GM10266 (cell line): ENCODE measurements around the gene BCAS1.

Experiments used
- DNase-seq: peaks from one replicate; pipeline ENCODE4 v3.0.0; 2012; ENCODE audit errors: extremely low spot score
- TF ChIP-seq, protein P1 (sequence below): IDR thresholded peaks from 2 replicates; pipeline ENCODE4 v1.5.1; 2012; ENCODE audit warnings: mild to moderate bottlenecking, low read depth; ENCODE audit not compliant: control insufficient read depth, insufficient read depth; ENCODE audit errors: missing control alignments

Gene BCAS1

DNA sequence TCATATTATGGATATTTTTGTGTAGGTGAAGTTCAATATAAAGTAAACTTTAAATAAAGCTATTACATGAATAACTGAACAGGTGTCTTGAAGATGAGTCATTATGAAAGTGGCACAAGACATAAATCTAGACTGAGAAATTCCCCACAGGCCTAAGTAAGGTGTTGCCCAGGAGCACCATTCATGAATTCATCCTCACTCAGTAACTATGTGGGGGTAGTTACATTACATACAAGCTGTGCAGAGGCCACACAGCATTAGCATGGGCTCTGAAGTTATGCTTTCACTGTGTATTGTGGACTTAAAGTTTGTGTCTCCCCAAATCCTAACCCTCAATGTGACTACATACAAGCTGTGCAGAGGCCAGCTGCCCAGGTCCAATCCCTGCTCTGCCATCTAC is 65.9 kb downstream of the BCAS1 start:
- TF ChIP-seq, protein P1, sequence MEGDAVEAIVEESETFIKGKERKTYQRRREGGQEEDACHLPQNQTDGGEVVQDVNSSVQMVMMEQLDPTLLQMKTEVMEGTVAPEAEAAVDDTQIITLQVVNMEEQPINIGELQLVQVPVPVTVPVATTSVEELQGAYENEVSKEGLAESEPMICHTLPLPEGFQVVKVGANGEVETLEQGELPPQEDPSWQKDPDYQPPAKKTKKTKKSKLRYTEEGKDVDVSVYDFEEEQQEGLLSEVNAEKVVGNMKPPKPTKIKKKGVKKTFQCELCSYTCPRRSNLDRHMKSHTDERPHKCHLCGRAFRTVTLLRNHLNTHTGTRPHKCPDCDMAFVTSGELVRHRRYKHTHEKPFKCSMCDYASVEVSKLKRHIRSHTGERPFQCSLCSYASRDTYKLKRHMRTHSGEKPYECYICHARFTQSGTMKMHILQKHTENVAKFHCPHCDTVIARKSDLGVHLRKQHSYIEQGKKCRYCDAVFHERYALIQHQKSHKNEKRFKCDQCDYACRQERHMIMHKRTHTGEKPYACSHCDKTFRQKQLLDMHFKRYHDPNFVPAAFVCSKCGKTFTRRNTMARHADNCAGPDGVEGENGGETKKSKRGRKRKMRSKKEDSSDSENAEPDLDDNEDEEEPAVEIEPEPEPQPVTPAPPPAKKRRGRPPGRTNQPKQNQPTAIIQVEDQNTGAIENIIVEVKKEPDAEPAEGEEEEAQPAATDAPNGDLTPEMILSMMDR = no peak
- DNase-seq = peak; percentile 19

DNA sequence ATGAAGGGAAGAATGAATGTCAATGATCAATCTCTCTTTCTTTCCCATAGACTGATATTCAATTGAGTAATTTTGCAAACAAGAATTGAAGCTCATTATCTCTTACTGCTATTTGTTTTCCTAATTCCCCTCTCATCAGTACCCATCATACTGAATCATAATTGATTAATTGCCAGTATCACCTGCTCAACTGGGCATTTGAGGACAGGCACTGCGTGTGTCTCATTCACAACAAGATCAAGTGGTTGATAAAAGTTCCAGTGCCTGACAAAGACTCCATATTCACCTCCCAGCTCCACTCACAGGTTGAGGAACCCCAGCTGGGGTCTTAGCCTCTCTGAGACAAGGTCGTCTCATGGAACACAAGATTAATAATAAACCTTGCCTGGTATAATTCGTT is 67.7 kb downstream of the BCAS1 start:
- TF ChIP-seq, protein P1 = no peak
- DNase-seq = no peak

DNA sequence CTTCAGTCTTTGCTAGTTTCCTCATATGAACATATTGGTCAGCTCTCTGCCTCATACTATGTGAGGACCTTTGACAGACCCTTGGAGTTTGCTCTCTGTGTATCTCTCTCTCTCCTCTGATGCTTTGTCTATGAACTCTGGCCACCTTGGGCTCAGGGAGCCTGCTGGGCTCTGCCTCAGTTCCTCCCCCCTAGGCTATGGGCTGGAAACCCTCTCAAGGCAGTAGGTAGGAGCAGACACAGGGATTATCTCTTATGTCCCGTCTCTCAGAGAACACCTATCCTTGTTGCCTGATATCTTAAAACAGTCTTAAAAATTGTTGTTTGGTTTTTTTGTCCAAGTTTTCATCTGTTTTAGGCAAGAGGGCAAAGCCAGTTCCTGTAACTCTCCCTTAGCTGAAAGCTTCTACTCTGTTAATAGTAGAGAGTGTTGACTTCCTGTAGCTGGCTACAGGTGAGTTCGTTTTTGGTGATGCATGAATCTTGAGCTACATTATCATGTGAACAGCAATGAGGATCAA is 68.3 kb downstream of the BCAS1 start:
- no peak for DNase-seq
- TF ChIP-seq, protein P1 = no peak

DNA sequence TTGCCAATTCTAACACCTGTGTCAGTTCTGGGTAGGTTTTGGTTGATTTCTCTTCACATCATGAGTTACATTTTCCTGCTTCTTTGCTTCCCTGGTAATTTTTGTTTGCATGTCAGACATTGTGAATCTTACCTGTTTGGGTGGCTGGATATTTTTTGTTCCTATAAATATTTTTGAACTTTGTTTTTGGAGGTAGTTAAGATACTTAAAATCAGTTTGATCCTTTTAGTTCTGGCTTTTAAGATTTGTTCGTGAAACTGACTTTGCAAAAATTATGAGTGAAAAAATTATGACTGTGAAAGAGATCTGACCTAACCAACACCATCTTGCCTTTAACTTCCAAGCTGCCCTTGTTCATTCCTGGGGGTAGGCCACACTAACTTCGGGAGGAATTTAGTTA is 69.5 kb downstream of the BCAS1 start:
- TF ChIP-seq, protein P1 = no peak
- DNase-seq = no peak

DNA sequence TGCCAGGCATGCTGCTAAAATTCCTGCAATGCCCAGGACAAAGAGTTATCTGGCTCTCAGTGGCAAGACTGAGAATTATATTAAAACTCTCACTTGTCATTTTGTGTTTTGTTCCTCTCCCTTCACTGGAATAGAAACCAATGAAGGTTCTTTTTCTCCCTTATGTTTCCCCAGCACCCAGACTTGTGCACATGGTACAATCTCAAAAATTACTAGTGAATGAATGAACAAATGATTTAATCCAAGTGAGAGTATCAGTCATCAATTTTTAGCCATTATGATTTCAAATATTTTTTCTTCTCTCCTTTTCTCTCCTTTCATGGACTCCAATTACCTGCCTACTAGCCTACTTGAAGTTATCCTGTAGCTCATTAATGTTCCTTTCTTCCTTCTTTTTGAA is 70.1 kb downstream of the BCAS1 start:
- TF ChIP-seq, protein P1 = no peak

DNA sequence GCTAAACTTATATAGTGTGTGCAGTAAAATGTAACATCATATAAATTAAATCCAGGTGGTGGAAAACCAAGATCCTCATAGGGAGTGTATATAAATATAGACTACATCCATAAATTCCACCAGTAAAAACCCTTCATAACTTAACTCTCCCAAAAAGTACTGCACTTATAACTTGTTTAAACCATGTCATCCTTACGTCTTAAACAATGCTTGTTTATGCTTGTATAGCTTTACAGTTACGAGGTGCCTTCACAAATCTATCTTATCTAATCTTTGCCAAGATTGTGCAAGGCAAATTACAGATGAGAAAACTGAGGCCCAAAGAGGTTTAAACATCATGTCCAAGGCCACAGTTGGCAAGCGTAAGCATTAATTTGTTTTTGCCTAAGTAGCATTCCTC is 71.3 kb downstream of the BCAS1 start:
- TF ChIP-seq, protein P1 = no peak

More for the DNA sequence above, 70.1 kb downstream of the BCAS1 start:
- DNase-seq = no peak

DNA sequence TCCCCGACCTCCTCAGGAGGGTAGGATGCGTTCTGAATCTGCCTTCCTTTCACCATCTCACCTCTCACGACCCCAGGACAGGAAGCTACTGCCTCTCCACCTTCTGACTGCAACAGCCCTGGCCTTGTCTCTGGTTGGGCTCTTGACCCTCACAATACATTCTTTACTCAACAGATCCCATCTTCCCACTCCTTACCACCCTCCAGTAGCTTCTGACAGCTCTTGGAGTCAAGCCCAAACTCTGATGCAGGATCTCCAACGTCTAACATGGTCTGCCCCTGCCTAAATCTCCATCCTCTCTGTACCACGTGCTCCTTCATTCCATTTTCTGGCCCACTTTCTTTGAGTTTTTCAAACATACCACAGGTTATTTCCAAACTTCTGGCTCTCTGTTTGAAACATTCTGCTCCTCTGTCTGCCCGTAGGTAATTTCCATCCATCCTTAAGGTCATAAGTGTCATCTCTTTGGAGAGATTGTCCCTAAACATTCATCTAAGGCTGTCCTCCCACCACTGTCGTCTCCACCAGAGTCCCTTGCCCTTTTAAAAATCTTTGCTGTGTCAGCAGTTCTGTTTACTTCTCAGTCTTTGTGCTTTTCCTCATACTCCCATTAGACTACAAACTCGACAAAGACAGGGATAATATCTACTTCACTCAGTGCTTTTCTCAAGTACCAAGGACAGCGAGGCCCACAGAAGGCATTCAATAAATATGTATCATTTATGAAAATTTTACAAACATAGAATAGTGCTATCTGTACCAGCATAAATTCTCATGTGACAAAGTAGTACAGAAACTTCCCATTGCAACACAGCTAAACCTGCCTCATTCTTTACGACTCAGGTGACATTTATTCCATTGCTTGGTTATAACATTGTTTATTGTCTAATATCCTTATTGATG is 73.6 kb downstream of the BCAS1 start:
- TF ChIP-seq, protein P1 = no peak
- no peak for DNase-seq

More for the DNA sequence above, 71.3 kb downstream of the BCAS1 start:
- no peak for DNase-seq
